T-helper 2 cell treated with Interferon-gamma antibody and Interleukin-4, amounts not matched to agents 100 ng/mL and 5 ng/mL, for 36 hours (primary cell): ENCODE measurements around the gene PPP1R3F. TPM values are rescaled to one million over a fixed set of nuclear protein-coding genes. Genes with fewer than 3 reads are reported as not detected.
"Not testable (repeated sequence)": the region's sequence is repeated elsewhere in the genome, so short reads cannot be mapped to it uniquely, and the experiment has no call there.

Source experiments
- intact Hi-C: fragments of 100-400 bp; cut with micrococcal nuclease; formaldehyde crosslinking; loops from one replicate; pipeline ENCODE4 v1.15.1; 2023
- total RNA-seq: library from RNA; stranded (reverse); gene quantifications from 2 replicates; pipeline ENCODE4 v1.2.3, GENCODE V29; 2022

PPP1R3F gene
- total RNA-seq, 1 donor from 2014 or later, result 14.8 TPM

DNA sequence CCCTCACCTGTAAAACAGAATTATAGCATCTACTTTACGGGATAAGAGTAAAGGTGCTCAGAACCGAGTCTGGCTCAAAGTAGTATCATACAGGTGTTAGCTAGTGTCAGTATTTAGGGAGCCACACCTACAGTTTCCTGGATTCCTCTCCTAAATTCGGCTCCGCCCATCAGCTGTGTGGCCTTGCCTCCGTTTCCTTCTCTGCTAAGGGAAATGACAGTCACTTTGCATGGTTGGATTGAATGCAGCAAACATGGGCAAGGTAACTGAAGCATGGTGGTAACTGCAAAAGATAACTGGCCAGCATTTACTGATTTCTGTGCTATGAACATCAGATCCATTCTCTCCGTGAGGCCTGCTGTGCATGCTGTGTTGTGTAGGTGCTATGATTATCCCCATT lies 2.8 kb downstream of the PPP1R3F start:
- intact Hi-C loops, result loop anchor here (5.0 kb wide), 1 partner anchor 335 kb away; no protein-coding TSS in a partner anchor

DNA sequence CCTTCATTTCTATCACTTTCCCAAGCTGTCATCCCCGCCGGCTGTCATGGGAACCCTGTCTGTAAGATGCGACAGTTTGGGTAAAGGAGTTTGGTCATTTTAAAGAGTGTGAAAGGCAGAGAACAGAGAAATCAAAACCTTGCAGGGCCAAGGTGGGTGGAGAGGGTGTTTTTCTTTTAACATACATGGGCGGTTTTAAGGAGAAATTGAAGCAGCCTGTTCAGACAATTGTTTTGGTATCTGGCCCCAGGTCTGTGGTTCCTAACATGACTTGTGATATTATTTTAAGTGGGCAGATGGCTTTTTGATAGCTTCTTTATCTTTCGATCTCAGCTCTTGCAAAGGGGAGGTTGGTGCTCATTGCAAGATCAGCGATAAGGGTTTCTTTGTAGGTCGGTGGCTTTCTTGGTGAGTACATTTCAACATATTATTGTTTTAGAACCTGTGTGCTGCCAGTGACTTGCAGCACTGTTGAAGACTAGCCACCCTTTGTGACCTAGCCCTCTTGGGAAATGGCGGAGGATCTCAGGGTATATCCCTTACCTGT lies 3.7 kb downstream of the PPP1R3F start:
- intact Hi-C loops, result loop anchor here (1.0 to 5.0 kb wide), 2 partner anchors 38 to 336 kb away; partner anchors contain the start of gene CCDC22

DNA sequence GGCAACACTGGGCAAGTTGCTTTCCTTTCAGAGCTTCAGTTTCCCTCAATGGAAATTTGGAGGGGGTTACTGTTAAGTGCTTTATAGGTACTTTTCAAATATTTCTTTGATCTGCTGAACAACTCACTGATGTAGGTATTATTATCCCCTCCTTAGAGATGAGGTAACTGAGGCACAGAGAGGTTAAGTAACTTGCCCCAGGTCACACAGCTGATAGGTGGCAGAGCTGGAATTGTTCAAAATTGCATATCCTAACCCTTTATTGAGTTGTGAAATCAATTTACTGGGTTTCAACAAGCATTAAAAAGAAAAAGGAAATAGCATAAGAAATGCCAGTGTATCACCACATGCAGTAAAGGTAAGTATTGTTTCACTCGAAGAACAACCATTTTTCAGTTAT lies 6.6 kb downstream of the PPP1R3F start:
- intact Hi-C loops, result no loop called here

GRCh38 chrX:49276671-49277534 lies 7.3 kb downstream of the PPP1R3F start:
- intact Hi-C loops, result no loop called here

DNA sequence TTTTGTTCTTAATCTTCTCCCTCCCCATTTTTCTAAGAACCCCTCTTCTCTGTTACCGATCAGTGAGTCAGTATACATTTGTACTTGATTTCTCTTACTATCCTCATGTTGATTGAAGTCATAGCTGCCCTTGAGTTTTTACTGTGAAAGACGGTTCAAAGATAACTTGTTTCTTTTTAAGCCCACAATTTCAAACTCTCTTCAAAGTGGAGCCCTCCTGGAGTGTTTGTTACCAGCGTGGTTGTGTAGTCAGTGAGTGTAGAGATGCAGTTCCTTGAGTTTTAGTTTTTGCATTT lies 7.9 kb downstream of the PPP1R3F start:
- intact Hi-C loops, result no loop called here

DNA sequence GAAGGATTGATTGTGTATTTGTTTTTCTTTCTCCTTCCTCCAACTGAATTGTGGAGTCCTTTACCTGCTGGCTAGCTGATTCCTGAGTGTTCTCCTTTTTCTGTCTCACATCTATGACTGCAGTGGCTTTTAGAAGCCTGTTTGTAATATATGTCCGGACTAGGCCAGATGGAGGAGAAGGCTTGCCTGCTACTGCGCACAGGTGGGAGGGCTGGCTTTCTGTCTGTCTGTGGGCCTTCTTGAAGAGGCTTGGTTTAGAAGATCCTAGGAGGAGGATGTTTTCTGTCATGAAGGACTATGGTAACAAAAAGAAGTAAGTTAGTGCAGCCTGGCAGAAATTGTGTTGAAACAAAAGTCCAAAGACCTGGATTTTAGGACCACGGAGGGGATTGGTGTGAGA lies 8.5 kb downstream of the PPP1R3F start:
- intact Hi-C loops, result loop anchor here (1.0 kb wide), 1 partner anchor 31 kb away; no protein-coding TSS in a partner anchor

DNA sequence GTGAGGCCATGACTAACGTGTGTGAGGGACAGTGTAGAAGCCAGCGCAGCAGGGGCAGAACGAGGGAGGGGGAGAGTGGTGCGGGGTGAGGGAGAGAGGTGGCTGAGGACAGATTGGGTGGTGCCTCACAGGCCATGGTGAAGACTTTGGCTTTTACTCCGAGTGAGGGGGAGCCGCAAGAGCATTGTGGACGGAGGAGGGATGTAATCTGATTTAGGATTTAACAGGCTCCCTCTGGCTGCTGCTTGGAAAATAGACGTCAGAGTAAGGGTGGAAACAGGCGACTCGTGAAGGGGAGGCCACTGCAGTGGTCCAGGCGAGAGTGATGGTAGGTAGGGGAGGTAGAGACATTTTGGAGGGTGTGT lies 13.0 kb downstream of the PPP1R3F start:
- intact Hi-C loops, result no loop called here

GRCh38 chrX:49284212-49284611 lies 14.6 kb downstream of the PPP1R3F start:
- intact Hi-C loops, result no loop called here

GRCh38 chrX:49286136-49286535 lies 16.5 kb downstream of the PPP1R3F start:
- intact Hi-C loops, result no loop called here

- intact Hi-C loops, result no loop called here
Observed at GRCh38 chrX:49286581-49286980, 17.0 kb downstream of the PPP1R3F start.

GRCh38 chrX:49287665-49288064 lies 18.1 kb downstream of the PPP1R3F start:
- intact Hi-C loops, result no loop called here

- intact Hi-C loops, result no loop called here
Observed at GRCh38 chrX:49290215-49290614, 20.6 kb downstream of the PPP1R3F start.

GRCh38 chrX:49291615-49292337 lies 22.2 kb downstream of the PPP1R3F start:
- intact Hi-C loops, result no loop called here

DNA sequence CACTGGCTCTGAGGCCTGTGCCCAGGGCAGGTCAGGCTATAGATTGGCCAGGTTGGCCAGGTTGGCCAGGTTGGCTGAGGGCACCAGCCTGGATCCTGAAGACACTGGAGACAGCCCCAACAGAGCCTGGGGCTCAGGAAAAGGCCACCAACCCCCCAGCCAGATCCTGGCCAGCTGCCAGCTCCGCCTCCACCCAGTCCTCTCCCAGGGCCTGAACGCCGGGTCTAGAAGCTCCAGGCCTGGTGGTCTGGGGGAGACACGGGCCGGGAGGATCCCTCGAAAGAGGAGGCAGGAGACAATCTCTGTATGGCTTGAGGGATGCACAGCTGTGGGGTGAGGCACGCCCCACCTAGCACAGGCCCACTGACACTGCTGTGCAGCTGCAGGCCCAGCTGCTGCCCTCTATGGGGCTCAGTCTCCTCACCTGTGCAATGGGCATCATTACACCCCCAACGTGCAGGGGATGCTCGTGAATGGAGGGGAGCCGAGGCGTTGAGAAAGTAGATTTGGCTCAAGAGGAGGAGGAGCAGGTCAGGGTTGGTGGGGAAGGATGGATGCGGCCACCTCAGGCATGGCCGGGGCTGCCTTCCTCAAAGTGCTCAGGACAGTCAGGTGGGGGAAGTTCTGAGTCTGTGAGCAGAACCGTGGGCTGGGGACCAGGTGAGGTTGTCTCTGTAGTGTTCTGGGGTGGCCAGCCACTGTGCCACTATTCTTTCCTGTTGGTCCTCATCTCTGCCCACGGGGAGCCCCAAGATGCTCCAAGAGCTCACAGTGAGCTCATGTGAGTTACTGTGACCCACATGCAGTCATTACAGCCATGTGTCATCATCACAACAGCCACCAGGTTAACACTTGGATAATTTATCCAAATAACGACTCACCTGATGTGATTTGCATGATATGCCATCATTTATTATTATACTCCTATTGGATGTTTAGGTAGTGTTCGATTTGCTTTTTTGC lies 23.1 kb downstream of the PPP1R3F start:
- intact Hi-C loops, result no loop called here

DNA sequence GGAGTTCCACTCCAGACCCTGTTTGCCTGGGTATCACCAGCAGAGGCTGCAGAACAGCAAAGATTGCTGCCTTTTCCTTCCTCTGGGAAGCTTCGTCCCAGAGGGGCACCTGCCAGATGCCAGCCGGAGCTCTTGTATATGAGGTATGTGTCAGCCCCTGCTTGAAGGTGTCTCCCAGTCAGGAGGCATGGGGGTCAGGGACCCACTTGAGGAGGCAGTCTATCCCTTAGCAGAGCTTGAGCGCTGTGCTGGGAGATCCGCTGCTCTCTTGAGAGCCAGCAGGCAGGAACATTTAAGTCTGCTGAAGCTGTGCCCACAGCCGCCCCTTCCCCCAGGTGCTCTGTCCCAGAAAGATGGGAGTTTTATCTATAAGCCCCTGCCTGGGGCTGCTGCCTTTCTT lies 29.7 kb downstream of the PPP1R3F start:
- intact Hi-C loops, result not testable (repeated sequence)

GRCh38 chrX:49300703-49301102 lies 31.1 kb downstream of the PPP1R3F start:
- intact Hi-C loops, result no loop called here

DNA sequence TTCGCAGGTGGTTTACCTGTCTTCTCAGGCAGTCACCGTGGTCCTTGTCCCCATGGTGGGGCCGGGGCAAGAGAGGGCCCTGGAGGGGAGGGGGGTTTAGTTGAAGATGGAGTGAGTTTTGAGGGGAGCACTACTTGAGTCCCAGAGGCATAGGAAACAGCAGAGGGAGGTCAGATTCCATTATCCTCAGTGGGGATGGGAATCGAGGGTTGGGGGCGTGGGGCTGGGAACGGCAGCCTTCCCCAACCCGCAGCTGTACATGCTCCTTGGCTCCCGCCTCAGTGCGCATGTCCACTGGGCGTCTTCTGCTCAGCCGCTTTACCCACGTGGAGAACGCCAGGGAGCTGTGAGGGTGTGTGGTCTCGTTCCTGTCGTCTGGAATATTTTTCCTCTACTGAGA lies 33.8 kb downstream of the PPP1R3F start, which contains the start of gene GAGE10:
Gene GAGE10, plus strand, starts transcription at position 301 of the 400 bp plus-strand sequence. CDS start 1,214 bp downstream, outside the sequence.
- intact Hi-C loops, result no loop called here

- intact Hi-C loops, result not testable (repeated sequence)
Observed at GRCh38 chrX:49307775-49308174, 38.2 kb downstream of the PPP1R3F start.

- intact Hi-C loops, result loop anchor here (1.0 kb wide), 1 partner anchor 30 kb away; no protein-coding TSS in a partner anchor
Observed at GRCh38 chrX:49308604-49309269, 39.1 kb downstream of the PPP1R3F start.

DNA sequence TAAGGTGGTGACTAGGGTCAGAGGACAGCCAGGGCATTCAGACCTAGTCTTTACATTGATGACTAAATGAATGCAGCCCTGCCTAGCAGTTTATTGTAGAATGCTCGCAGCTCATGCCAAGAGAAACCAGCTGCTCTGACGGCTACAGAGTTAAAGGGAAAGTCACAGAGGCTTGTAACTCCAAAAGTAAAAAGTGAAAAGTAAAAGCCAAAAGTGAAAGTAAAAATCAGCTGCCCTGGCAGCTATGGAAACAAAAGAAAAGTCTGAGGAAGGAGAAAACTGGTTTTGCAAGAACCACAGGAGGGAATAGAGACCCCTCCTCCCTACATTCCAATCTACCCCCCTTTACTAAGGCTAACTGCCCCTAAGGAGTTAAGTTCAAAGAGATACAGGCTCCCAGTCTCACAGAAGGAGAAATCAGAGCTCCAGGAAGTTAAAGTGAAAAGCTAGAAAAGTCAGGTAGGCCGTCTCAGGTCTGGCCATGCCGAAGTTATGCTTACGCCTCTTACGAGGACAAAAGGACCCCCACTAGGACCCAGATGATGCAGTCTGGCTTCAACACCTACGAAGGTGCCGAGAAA lies 39.9 kb downstream of the PPP1R3F start:
- intact Hi-C loops, result loop anchor here (1.0 kb wide), 1 partner anchor 31 kb away; no protein-coding TSS in a partner anchor
